ENCODE measurements around the gene SLC2A9. TPM values are rescaled to one million over a fixed set of nuclear protein-coding genes. Genes with fewer than 3 reads are reported as not detected.

Gene SLC2A9
- total and polyA plus RNA-seq, 7 experiments from 2014 or later: 0.36 to 9.6 (median 3.3) TPM

- Histone ChIP-seq H3K27ac (ENCODE audit: low read depth, low read length) (no peak overlapping the region), H3K9me3 (ENCODE audit: control insufficient read depth in 2 of 3, low read length in 3 of 3) (no peaks in the 10 kb centered on the region), H3K4me1 (ENCODE audit: control insufficient read depth in 2 of 2, insufficient read depth in 2 of 2, low read length in 2 of 2) (no peaks in the 10 kb centered on the region), H3K27me3 (ENCODE audit: control insufficient read depth in 2 of 2, insufficient read depth in 2 of 2, low read length in 2 of 2) (no peaks in the 10 kb centered on the region), H3K4me3 (ENCODE audit: low read length) (no peak overlapping the region), H3K36me3 (ENCODE audit: control insufficient read depth in 2 of 3, insufficient read depth in 3 of 3, low read length in 3 of 3) (no peaks in the 10 kb centered on the region)
- CTCF ChIA-PET: no interaction called here
- H3K27me3 Mint-ChIP-seq: peaks cover 0 to 3% (median 0%) of the 10 kb centered on the region in 5 donors
- POLR2A ChIA-PET: no interaction called here
- intact Hi-C loops (cut with micrococcal nuclease): no loop called here
- H3K36me3 Mint-ChIP-seq: peaks cover 0 to 3% (median 0%) of the 10 kb centered on the region in 5 donors
- no peak overlapping the region for H3K27ac Mint-ChIP-seq
- H3K9me3 Mint-ChIP-seq: no peaks in the 10 kb centered on the region
- H3K4me1 Mint-ChIP-seq: peaks cover 0 to 3% (median 0%) of the 10 kb centered on the region in 7 donors
- ATAC-seq (no peak), DNase-seq (no peak)
- no peak overlapping the region for H3K4me3 Mint-ChIP-seq
Measured at GRCh38 chr4:9931146-9931545, 90.2 kb downstream of the SLC2A9 start.

- Histone ChIP-seq H3K4me1 (ENCODE audit: control insufficient read depth in 2 of 2, insufficient read depth in 2 of 2, low read length in 2 of 2) (no peaks in the 10 kb centered on the region), H3K27ac (ENCODE audit: low read depth, low read length) (no peak overlapping the region), H3K27me3 (ENCODE audit: control insufficient read depth in 2 of 2, insufficient read depth in 2 of 2, low read length in 2 of 2) (no peaks in the 10 kb centered on the region), H3K36me3 (ENCODE audit: control insufficient read depth in 2 of 3, insufficient read depth in 3 of 3, low read length in 3 of 3) (no peaks in the 10 kb centered on the region), H3K4me3 (ENCODE audit: low read length) (no peak overlapping the region), H3K9me3 (ENCODE audit: control insufficient read depth in 2 of 3, low read length in 3 of 3) (no peaks in the 10 kb centered on the region)
- intact Hi-C loops (cut with micrococcal nuclease): no loop called here
- CTCF ChIA-PET: no interaction called here
- Mint-ChIP-seq H3K4me1 (peaks cover 0 to 3% (median 0%) of the 10 kb centered on the region in 7 donors), H3K27ac (no peak overlapping the region), H3K27me3 (peaks cover 0 to 3% (median 0%) of the 10 kb centered on the region in 5 donors), H3K9me3 (no peaks in the 10 kb centered on the region), H3K36me3 (peaks cover 0 to 3% (median 0%) of the 10 kb centered on the region in 5 donors), H3K4me3 (no peak overlapping the region)
- ATAC-seq (no peak), DNase-seq (no peak)
- POLR2A ChIA-PET: no interaction called here
Measured at GRCh38 chr4:9929111-9929510, 92.2 kb downstream of the SLC2A9 start.

GRCh38 chr4:9927341-9928007 is 93.8 kb downstream of the SLC2A9 start:
- Histone ChIP-seq H3K4me1 (ENCODE audit: control insufficient read depth in 2 of 2, insufficient read depth in 2 of 2, low read length in 2 of 2) (no peaks in the 10 kb centered on the region), H3K9me3 (ENCODE audit: control insufficient read depth in 2 of 3, low read length in 3 of 3) (no peaks in the 10 kb centered on the region), H3K4me3 (ENCODE audit: low read length) (no peak overlapping the region), H3K36me3 (ENCODE audit: control insufficient read depth in 2 of 3, insufficient read depth in 3 of 3, low read length in 3 of 3) (no peaks in the 10 kb centered on the region), H3K27me3 (ENCODE audit: control insufficient read depth in 2 of 2, insufficient read depth in 2 of 2, low read length in 2 of 2) (no peaks in the 10 kb centered on the region), H3K27ac (ENCODE audit: low read depth, low read length) (no peak overlapping the region)
- ChIA-PET CTCF (no interaction called here), POLR2A (no interaction called here)
- no peak for ATAC-seq
- H3K4me1 Mint-ChIP-seq: peaks cover 0 to 3% (median 0%) of the 10 kb centered on the region in 7 donors
- intact Hi-C loops (cut with micrococcal nuclease): no loop called here
- H3K4me3 Mint-ChIP-seq: no peak overlapping the region
- no peak for DNase-seq
- no peak overlapping the region for H3K27ac Mint-ChIP-seq
- peaks cover 0 to 3% (median 0%) of the 10 kb centered on the region in 5 donors for H3K36me3 Mint-ChIP-seq
- H3K9me3 Mint-ChIP-seq: no peaks in the 10 kb centered on the region
- H3K27me3 Mint-ChIP-seq: peaks cover 0 to 3% (median 0%) of the 10 kb centered on the region in 5 donors

- ChIA-PET POLR2A (no interaction called here), CTCF (no interaction called here)
- Mint-ChIP-seq H3K4me1 (peaks cover 0 to 3% (median 0%) of the 10 kb centered on the region in 7 donors), H3K9me3 (no peaks in the 10 kb centered on the region), H3K27me3 (peaks cover 0 to 3% (median 0%) of the 10 kb centered on the region in 5 donors), H3K27ac (peak overlapping the region in 1 of 9 donors; percentile 39), H3K4me3 (no peak overlapping the region), H3K36me3 (peaks cover 0 to 7% (median 0%) of the 10 kb centered on the region in 5 donors)
- no peak overlapping the region for H3K4me3 ChIP-seq (ENCODE audit: low read length)
- intact Hi-C loops (cut with micrococcal nuclease): no loop called here
- no peak for DNase-seq
- H3K27me3 ChIP-seq (ENCODE audit: control insufficient read depth in 2 of 2, insufficient read depth in 2 of 2, low read length in 2 of 2): no peaks in the 10 kb centered on the region
- no peak for ATAC-seq
- no peaks in the 10 kb centered on the region for H3K36me3 ChIP-seq (ENCODE audit: control insufficient read depth in 2 of 3, insufficient read depth in 3 of 3, low read length in 3 of 3)
- no peaks in the 10 kb centered on the region for H3K4me1 ChIP-seq (ENCODE audit: control insufficient read depth in 2 of 2, insufficient read depth in 2 of 2, low read length in 2 of 2)
- H3K27ac ChIP-seq (ENCODE audit: low read depth, low read length): no peak overlapping the region
- H3K9me3 ChIP-seq (ENCODE audit: control insufficient read depth in 2 of 3, low read length in 3 of 3): no peaks in the 10 kb centered on the region
Measured at GRCh38 chr4:9926586-9926985, 94.7 kb downstream of the SLC2A9 start.

- ChIA-PET CTCF (no interaction called here), POLR2A (no interaction called here)
- Histone ChIP-seq H3K27me3 (ENCODE audit: control insufficient read depth in 2 of 2, insufficient read depth in 2 of 2, low read length in 2 of 2) (no peaks in the 10 kb centered on the region), H3K27ac (ENCODE audit: low read depth, low read length) (no peak overlapping the region), H3K4me3 (ENCODE audit: low read length) (no peak overlapping the region), H3K9me3 (ENCODE audit: control insufficient read depth in 2 of 3, low read length in 3 of 3) (no peaks in the 10 kb centered on the region), H3K4me1 (ENCODE audit: control insufficient read depth in 2 of 2, insufficient read depth in 2 of 2, low read length in 2 of 2) (no peaks in the 10 kb centered on the region), H3K36me3 (ENCODE audit: control insufficient read depth in 2 of 3, insufficient read depth in 3 of 3, low read length in 3 of 3) (no peaks in the 10 kb centered on the region)
- peaks cover 0 to 7% (median 0%) of the 10 kb centered on the region in 5 donors for H3K36me3 Mint-ChIP-seq
- ATAC-seq (no peak), DNase-seq (no peak)
- intact Hi-C loops (cut with micrococcal nuclease): no loop called here
- H3K9me3 Mint-ChIP-seq: no peaks in the 10 kb centered on the region
- H3K27me3 Mint-ChIP-seq: peaks cover 0 to 3% (median 0%) of the 10 kb centered on the region in 5 donors
- peak overlapping the region in 1 of 9 donors; percentile 54 for H3K27ac Mint-ChIP-seq
- peak overlapping the region in 1 of 10 donors; percentile 4 for H3K4me3 Mint-ChIP-seq
- H3K4me1 Mint-ChIP-seq: peaks cover 0 to 3% (median 0%) of the 10 kb centered on the region in 7 donors
Measured at GRCh38 chr4:9925750-9926439, 95.4 kb downstream of the SLC2A9 start.

- no peaks in the 10 kb centered on the region for H3K9me3 Mint-ChIP-seq
- ChIA-PET CTCF (no interaction called here), POLR2A (no interaction called here)
- no peaks in the 10 kb centered on the region for H3K4me1 ChIP-seq (ENCODE audit: control insufficient read depth in 2 of 2, insufficient read depth in 2 of 2, low read length in 2 of 2)
- no peaks in the 10 kb centered on the region for H3K27me3 Mint-ChIP-seq
- H3K27ac ChIP-seq (ENCODE audit: low read depth, low read length): no peak overlapping the region
- no peaks in the 10 kb centered on the region for H3K36me3 ChIP-seq (ENCODE audit: control insufficient read depth in 2 of 3, insufficient read depth in 3 of 3, low read length in 3 of 3)
- peaks cover 0 to 7% (median 0%) of the 10 kb centered on the region in 5 donors for H3K36me3 Mint-ChIP-seq
- no peaks in the 10 kb centered on the region for H3K9me3 ChIP-seq (ENCODE audit: control insufficient read depth in 2 of 3, low read length in 3 of 3)
- intact Hi-C loops (cut with micrococcal nuclease): no loop called here
- DNase-seq: no peak
- H3K4me1 Mint-ChIP-seq: peaks cover 0 to 3% (median 0%) of the 10 kb centered on the region in 7 donors
- no peaks in the 10 kb centered on the region for H3K27me3 ChIP-seq (ENCODE audit: control insufficient read depth in 2 of 2, insufficient read depth in 2 of 2, low read length in 2 of 2)
- ATAC-seq: no peak
- no peak overlapping the region for H3K4me3 ChIP-seq (ENCODE audit: low read length)
- no peak overlapping the region for H3K27ac Mint-ChIP-seq
- no peak overlapping the region for H3K4me3 Mint-ChIP-seq
Measured at GRCh38 chr4:9924750-9925149, 96.5 kb downstream of the SLC2A9 start.
